Measurements from ENCODE around the gene ZBTB5. TPM values are rescaled to one million over a fixed set of nuclear protein-coding genes. Genes with fewer than 3 reads are reported as not detected.

The ZBTB5 gene
- total RNA-seq, 1 donor from 2014 or later = 15.1 TPM

- H3K27ac ChIP-seq (ENCODE audit: low read depth, low read length) = peak overlapping the region; percentile 94
- H3K9me3 ChIP-seq (ENCODE audit: control insufficient read depth in 3 of 3, low read length in 3 of 3) = no peaks in the 10 kb centered on the region
- peak overlapping the region; percentile 94 to 97 (median 94) for H3K9ac ChIP-seq (ENCODE audit: low read depth in 1 of 3, low read length in 3 of 3)
- no peaks in the 10 kb centered on the region for H3K27me3 ChIP-seq (ENCODE audit: control insufficient read depth in 3 of 3, insufficient read depth in 3 of 3, low read length in 3 of 3)
- H3K4me3 ChIP-seq (ENCODE audit: low read length in 3 of 3) = peak overlapping the region; percentile 90 to 94 (median 91)
- peaks cover 9 to 20% (median 12%) of the 10 kb centered on the region in 3 donors for H3K36me3 ChIP-seq (ENCODE audit: control insufficient read depth in 3 of 3, insufficient read depth in 3 of 3, low read length in 3 of 3)
- peaks cover 28 to 31% (median 29%) of the 10 kb centered on the region in 3 donors for H3K4me1 ChIP-seq (ENCODE audit: control insufficient read depth in 3 of 3, insufficient read depth in 3 of 3, low read length in 3 of 3)
Observed at GRCh38 chr9:37421914-37422288, 43.3 kb downstream of the ZBTB5 start.

- H3K36me3 ChIP-seq (ENCODE audit: control insufficient read depth in 3 of 3, insufficient read depth in 3 of 3, low read length in 3 of 3) = peaks cover 0 to 8% (median 2%) of the 10 kb centered on the region in 3 donors
Observed at GRCh38 chr9:37420271-37421215, 44.7 kb downstream of the ZBTB5 start.

GRCh38 chr9:37419204-37419603, 46.0 kb downstream of the ZBTB5 start:
- Histone ChIP-seq H3K4me1 (ENCODE audit: control insufficient read depth in 3 of 3, insufficient read depth in 3 of 3, low read length in 3 of 3) (peaks cover 23 to 28% (median 23%) of the 10 kb centered on the region in 3 donors), H3K9ac (ENCODE audit: low read depth in 1 of 3, low read length in 3 of 3) (no peak overlapping the region), H3K36me3 (ENCODE audit: control insufficient read depth in 3 of 3, insufficient read depth in 3 of 3, low read length in 3 of 3) (peaks cover 0 to 3% (median 0%) of the 10 kb centered on the region in 3 donors), H3K27me3 (ENCODE audit: control insufficient read depth in 3 of 3, insufficient read depth in 3 of 3, low read length in 3 of 3) (no peaks in the 10 kb centered on the region), H3K9me3 (ENCODE audit: control insufficient read depth in 3 of 3, low read length in 3 of 3) (no peaks in the 10 kb centered on the region), H3K4me3 (ENCODE audit: low read length in 3 of 3) (no peak overlapping the region), H3K27ac (ENCODE audit: low read depth, low read length) (no peak overlapping the region)

More at GRCh38 chr9:37420271-37421215, 44.7 kb downstream of the ZBTB5 start:
- Histone ChIP-seq H3K4me3 (ENCODE audit: low read length in 3 of 3) (no peak overlapping the region), H3K9me3 (ENCODE audit: control insufficient read depth in 3 of 3, low read length in 3 of 3) (no peaks in the 10 kb centered on the region), H3K4me1 (ENCODE audit: control insufficient read depth in 3 of 3, insufficient read depth in 3 of 3, low read length in 3 of 3) (peaks cover 28 to 31% (median 29%) of the 10 kb centered on the region in 3 donors), H3K27ac (ENCODE audit: low read depth, low read length) (no peak overlapping the region), H3K27me3 (ENCODE audit: control insufficient read depth in 3 of 3, insufficient read depth in 3 of 3, low read length in 3 of 3) (no peaks in the 10 kb centered on the region), H3K9ac (ENCODE audit: low read depth in 1 of 3, low read length in 3 of 3) (no peak overlapping the region)

DNA sequence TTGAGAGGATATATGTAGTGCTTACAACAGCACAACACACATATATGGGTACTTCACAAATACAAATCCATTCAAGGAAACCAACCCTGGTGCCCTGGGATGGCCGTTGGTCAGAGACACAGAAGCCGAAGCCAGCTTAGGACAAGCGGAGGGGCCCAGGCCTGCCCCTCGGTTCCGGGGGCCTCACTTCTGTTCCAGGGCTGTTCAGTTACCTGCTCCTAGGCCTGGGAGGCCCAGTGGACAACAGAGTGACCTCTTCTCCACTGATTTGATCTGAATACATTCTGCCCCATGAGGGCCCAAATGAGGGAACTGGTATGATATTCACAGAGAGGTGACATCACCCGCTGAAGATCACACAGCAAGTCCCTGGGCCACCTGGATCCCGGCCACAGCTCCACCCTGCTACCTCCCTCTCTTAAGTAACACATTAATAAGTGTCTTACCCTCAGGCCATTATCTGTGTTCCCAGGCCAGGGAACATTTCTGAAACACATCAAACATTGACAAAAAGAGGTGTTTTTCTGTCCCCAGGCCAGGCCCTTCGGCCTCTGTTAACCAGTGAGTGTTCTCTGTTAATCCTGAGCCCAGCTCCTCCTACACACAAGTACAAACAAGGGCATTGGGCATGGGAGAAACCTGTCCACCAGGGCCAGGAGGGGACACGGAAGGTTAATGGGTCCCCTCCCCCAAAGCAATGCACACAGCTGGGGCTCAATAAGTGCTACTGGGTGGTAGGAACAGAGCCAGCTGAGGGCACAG, 47.2 kb downstream of the ZBTB5 start:
- H3K4me1 ChIP-seq (ENCODE audit: control insufficient read depth in 3 of 3, insufficient read depth in 3 of 3, low read length in 3 of 3) = peaks cover 20 to 22% (median 20%) of the 10 kb centered on the region in 3 donors
- no peaks in the 10 kb centered on the region for H3K36me3 ChIP-seq (ENCODE audit: control insufficient read depth in 3 of 3, insufficient read depth in 3 of 3, low read length in 3 of 3)
- H3K9ac ChIP-seq (ENCODE audit: low read depth in 1 of 3, low read length in 3 of 3) = no peak overlapping the region
- no peaks in the 10 kb centered on the region for H3K9me3 ChIP-seq (ENCODE audit: control insufficient read depth in 3 of 3, low read length in 3 of 3)
- H3K4me3 ChIP-seq (ENCODE audit: low read length in 3 of 3) = no peak overlapping the region
- H3K27me3 ChIP-seq (ENCODE audit: control insufficient read depth in 3 of 3, insufficient read depth in 3 of 3, low read length in 3 of 3) = no peaks in the 10 kb centered on the region
- H3K27ac ChIP-seq (ENCODE audit: low read depth, low read length) = no peak overlapping the region

DNA sequence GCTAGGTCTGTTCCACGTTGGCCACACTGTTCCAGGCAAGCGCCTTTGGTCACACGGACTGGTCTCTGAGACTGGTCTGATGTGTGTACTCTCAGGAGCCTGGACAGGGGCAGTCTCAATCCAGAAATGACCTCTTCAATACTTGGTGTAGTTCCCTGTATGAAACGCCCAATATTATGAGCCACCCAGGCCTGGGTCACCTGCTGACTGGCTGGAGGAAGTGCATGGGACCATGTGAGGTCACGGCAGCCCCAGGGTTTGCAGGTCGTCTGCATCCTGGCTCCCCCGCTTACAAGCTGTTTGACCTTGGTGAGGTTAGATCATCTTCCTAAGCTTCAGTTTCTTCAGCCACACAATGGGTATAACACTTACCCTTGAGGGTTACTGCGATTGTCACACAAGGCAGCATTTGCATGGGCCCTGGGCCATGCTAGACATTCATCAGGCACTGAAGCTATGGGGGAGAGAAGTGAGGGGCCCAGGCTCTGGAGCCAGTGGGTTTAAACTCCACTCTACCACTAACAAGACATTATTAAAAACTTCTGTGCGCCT, 47.9 kb downstream of the ZBTB5 start:
- no peaks in the 10 kb centered on the region for H3K36me3 ChIP-seq (ENCODE audit: control insufficient read depth in 3 of 3, insufficient read depth in 3 of 3, low read length in 3 of 3)
- H3K27ac ChIP-seq (ENCODE audit: low read depth, low read length) = no peak overlapping the region
- no peak overlapping the region for H3K9ac ChIP-seq (ENCODE audit: low read depth in 1 of 3, low read length in 3 of 3)
- H3K4me1 ChIP-seq (ENCODE audit: control insufficient read depth in 3 of 3, insufficient read depth in 3 of 3, low read length in 3 of 3) = peaks cover 25 to 28% (median 27%) of the 10 kb centered on the region in 3 donors
- no peaks in the 10 kb centered on the region for H3K9me3 ChIP-seq (ENCODE audit: control insufficient read depth in 3 of 3, low read length in 3 of 3)
- H3K27me3 ChIP-seq (ENCODE audit: control insufficient read depth in 3 of 3, insufficient read depth in 3 of 3, low read length in 3 of 3) = no peaks in the 10 kb centered on the region
- no peak overlapping the region for H3K4me3 ChIP-seq (ENCODE audit: low read length in 3 of 3)

DNA sequence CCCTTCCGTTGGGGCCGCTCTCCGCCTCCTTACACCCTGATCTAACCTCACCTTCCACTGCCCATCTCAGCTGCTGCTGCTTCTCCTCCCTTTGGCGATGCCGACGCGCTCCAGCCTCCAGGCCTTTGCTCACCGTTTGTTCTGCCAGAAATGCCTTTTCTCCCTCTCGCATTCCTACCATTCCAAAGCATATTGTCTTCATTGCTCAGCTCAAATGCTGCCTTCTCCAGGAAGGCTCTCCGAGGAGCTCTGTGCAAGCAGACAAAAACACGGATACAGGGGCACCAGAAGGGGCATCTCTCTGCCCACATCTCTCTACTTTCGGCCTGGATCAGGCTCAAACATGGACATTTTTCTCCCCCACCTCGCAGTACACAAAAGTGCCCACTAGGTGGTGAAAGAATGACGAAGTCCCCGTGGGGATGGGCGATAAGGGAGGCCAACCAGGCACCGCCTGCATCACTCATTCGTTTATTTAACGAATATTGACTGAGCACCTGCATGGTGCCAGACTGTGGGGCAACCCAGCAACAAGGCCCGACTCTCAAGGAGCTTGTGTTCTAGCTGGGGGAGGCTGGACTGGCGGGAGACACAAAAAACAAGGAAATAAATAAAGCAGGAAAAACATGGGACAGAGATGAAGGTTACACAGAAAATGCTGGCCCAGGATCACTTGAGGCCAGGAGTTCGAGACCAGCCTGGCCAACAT, 50.1 kb downstream of the ZBTB5 start:
- Histone ChIP-seq H3K4me3 (ENCODE audit: low read length in 3 of 3) (peak overlapping the region in 2 of 3 donors; percentile 17 to 35), H3K9ac (ENCODE audit: low read depth in 1 of 3, low read length in 3 of 3) (peak overlapping the region; percentile 5 to 54 (median 6)), H3K36me3 (ENCODE audit: control insufficient read depth in 3 of 3, insufficient read depth in 3 of 3, low read length in 3 of 3) (no peaks in the 10 kb centered on the region), H3K9me3 (ENCODE audit: control insufficient read depth in 3 of 3, low read length in 3 of 3) (no peaks in the 10 kb centered on the region), H3K27me3 (ENCODE audit: control insufficient read depth in 3 of 3, insufficient read depth in 3 of 3, low read length in 3 of 3) (no peaks in the 10 kb centered on the region), H3K4me1 (ENCODE audit: control insufficient read depth in 3 of 3, insufficient read depth in 3 of 3, low read length in 3 of 3) (peaks cover 23 to 29% (median 25%) of the 10 kb centered on the region in 3 donors), H3K27ac (ENCODE audit: low read depth, low read length) (no peak overlapping the region)

DNA sequence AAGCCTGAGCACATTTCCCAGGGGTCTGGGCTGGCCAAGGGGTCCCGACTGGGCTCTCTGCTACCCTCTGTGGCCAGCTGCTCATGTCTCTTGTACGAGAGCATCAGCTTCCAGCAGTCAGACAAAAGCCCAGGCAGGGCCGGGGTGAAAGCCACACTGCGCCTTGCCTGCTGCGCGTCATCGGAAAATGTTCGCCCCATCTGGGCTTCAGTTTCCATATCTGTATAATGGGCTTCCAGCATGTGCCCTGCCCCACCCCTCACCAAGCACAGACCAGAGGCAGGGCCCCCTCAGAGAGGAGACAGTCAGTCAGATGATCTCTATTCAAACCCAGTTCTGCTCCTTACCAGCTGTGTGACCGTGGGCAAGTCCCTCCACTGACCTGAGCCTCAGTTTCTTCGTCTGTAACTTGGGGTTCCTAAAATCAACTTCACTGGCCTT, 50.7 kb downstream of the ZBTB5 start:
- H3K4me1 ChIP-seq (ENCODE audit: control insufficient read depth in 3 of 3, insufficient read depth in 3 of 3, low read length in 3 of 3) = peaks cover 23 to 29% (median 25%) of the 10 kb centered on the region in 3 donors
- H3K4me3 ChIP-seq (ENCODE audit: low read length in 3 of 3) = no peak overlapping the region

DNA sequence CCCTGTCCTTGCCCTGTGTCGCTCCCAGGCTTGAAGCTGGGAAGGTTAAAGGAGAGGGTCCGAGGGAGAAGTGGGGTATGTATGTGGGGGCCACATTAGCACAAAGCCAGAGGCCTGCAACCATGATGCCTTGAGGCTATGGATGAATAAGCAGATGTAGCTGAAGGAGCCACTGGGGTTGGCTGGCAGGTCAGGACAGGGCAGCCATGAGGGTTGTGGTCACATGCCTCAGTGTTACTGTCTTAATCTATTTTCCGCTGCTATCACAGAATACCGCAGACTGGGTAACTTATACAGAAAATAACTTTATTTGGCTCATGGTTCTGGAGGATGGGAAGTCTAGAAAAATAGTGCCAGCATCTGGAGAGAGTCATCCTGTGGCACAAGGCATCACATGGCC, 51.9 kb downstream of the ZBTB5 start:
- Histone ChIP-seq H3K4me1 (ENCODE audit: control insufficient read depth in 3 of 3, insufficient read depth in 3 of 3, low read length in 3 of 3) (peaks cover 23 to 29% (median 25%) of the 10 kb centered on the region in 3 donors), H3K36me3 (ENCODE audit: control insufficient read depth in 3 of 3, insufficient read depth in 3 of 3, low read length in 3 of 3) (no peaks in the 10 kb centered on the region), H3K27ac (ENCODE audit: low read depth, low read length) (peak overlapping the region; percentile 45), H3K9ac (ENCODE audit: low read depth in 1 of 3, low read length in 3 of 3) (peak overlapping the region in 1 of 3 donors; percentile 57), H3K9me3 (ENCODE audit: control insufficient read depth in 3 of 3, low read length in 3 of 3) (no peaks in the 10 kb centered on the region), H3K27me3 (ENCODE audit: control insufficient read depth in 3 of 3, insufficient read depth in 3 of 3, low read length in 3 of 3) (no peaks in the 10 kb centered on the region), H3K4me3 (ENCODE audit: low read length in 3 of 3) (no peak overlapping the region)

More for the DNA sequence above, 50.7 kb downstream of the ZBTB5 start:
- no peaks in the 10 kb centered on the region for H3K27me3 ChIP-seq (ENCODE audit: control insufficient read depth in 3 of 3, insufficient read depth in 3 of 3, low read length in 3 of 3)
- H3K36me3 ChIP-seq (ENCODE audit: control insufficient read depth in 3 of 3, insufficient read depth in 3 of 3, low read length in 3 of 3) = no peaks in the 10 kb centered on the region
- H3K9ac ChIP-seq (ENCODE audit: low read depth in 1 of 3, low read length in 3 of 3) = no peak overlapping the region
- no peaks in the 10 kb centered on the region for H3K9me3 ChIP-seq (ENCODE audit: control insufficient read depth in 3 of 3, low read length in 3 of 3)
- no peak overlapping the region for H3K27ac ChIP-seq (ENCODE audit: low read depth, low read length)

- H3K9me3 ChIP-seq (ENCODE audit: control insufficient read depth in 3 of 3, low read length in 3 of 3) = no peaks in the 10 kb centered on the region
- H3K9ac ChIP-seq (ENCODE audit: low read depth in 1 of 3, low read length in 3 of 3) = peak overlapping the region in 1 of 3 donors; percentile 57
- H3K4me3 ChIP-seq (ENCODE audit: low read length in 3 of 3) = peak overlapping the region; percentile 22 to 42 (median 38)
- H3K4me1 ChIP-seq (ENCODE audit: control insufficient read depth in 3 of 3, insufficient read depth in 3 of 3, low read length in 3 of 3) = peaks cover 23 to 29% (median 25%) of the 10 kb centered on the region in 3 donors
- H3K27me3 ChIP-seq (ENCODE audit: control insufficient read depth in 3 of 3, insufficient read depth in 3 of 3, low read length in 3 of 3) = no peaks in the 10 kb centered on the region
- H3K36me3 ChIP-seq (ENCODE audit: control insufficient read depth in 3 of 3, insufficient read depth in 3 of 3, low read length in 3 of 3) = no peaks in the 10 kb centered on the region
- peak overlapping the region; percentile 45 for H3K27ac ChIP-seq (ENCODE audit: low read depth, low read length)
Observed at GRCh38 chr9:37412431-37413151, 52.7 kb downstream of the ZBTB5 start.
